GM12892 (cell line): Measurements from ENCODE around the gene CCDC57.

ENCODE experiments used
- POLR2A ChIP-seq: IDR thresholded peaks from 2 replicates; pipeline ENCODE4 v1.6.1; 2011; ENCODE audit warnings: low read depth, low read length, control low read depth
- POLR2AphosphoS5 ChIP-seq: IDR thresholded peaks from 2 replicates; pipeline ENCODE4 v1.6.1; 2011; ENCODE audit warnings: low read depth, low read length, control low read depth

DNA sequence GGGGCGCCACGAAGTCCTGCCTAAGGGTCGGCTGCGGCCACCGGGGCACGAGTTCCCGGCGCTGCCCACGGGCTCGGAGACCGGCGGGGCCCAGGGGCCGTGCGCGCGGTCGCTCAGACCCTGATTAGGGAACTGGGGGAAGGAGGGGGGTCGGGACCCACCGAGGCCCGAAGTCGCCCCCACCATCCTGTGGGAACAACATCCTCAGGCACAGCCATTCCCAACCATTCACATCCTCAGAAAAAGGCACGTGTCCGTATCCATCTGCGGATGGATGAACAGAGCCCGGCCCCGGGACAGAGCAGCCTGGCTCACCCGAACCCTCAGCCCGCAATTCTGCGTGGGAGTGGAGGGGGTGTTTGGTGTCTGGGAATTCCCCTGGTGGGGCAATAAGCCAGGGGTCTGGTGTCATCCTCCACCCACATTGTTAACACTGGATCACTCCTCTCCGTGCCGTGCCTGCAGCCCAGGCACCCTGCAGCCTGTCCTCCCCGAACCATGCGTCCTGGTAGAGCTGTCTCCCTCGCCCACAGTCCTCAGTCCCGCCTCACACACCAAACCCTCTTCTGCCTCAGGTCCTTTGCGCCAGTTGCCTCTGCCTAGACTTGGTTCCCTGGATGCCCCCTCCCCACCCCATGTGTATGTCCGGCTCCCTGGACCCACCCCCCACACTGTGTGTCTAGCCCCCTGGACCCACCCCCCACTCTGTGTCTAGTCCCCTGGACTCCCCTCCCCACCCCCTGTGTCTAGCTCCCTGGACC lies 789 bp upstream of the CCDC57 start:
- TF ChIP-seq POLR2A (no peak), POLR2AphosphoS5 (no peak)
